Right cardiac atrium (tissue), 5 donors: ENCODE measurements around the gene MSANTD4. TPM values are rescaled to one million over a fixed set of nuclear protein-coding genes. Genes with fewer than 3 reads are reported as not detected.

Experiments
- ATAC-seq, 2 donors: fragments of 200-7000 bp; cut with Tn5 transposase; one replicate each; pipeline versions ENCODE4 v1.8.0 to v1.9.1; 2020; ENCODE audit warnings: moderate library complexity in 2 of 2, mild to moderate bottlenecking in 1 of 2
- DNase-seq, 3 donors: peaks; one replicate each; pipeline ENCODE4 v3.0.0-alpha.2; 2020
- H3K27ac ChIP-seq: one replicate; pipeline ENCODE4 v1.5.1; 2013; ENCODE audit warnings: mild to moderate bottlenecking, low read length, control low read depth, moderate library complexity
- H3K27me3 ChIP-seq: one replicate; pipeline ENCODE4 v1.6.1; 2013; ENCODE audit not compliant: control insufficient read depth, insufficient read depth
- H3K4me1 ChIP-seq: one replicate; pipeline ENCODE4 v1.6.1; 2013; ENCODE audit warnings: low read length; ENCODE audit not compliant: control insufficient read depth, insufficient read depth
- H3K4me3 ChIP-seq: one replicate; pipeline ENCODE4 v1.5.1; 2013; ENCODE audit warnings: low read length, control low read depth
- H3K9me3 ChIP-seq: one replicate; pipeline ENCODE4 v1.6.1; 2013; ENCODE audit warnings: low read length; ENCODE audit not compliant: control insufficient read depth
- WGBS: extraction: QIAGEN DNeasy Blood & Tissue Kit; methylation state at CpG from one replicate; pipeline ENCODE4 v1.1.7; 2013; 5-methylcytosine and 5-hydroxymethylcytosine counted together
- intact Hi-C, 4 donors: fragments of 100-400 bp; cut with DNase I; formaldehyde crosslinking; loops; one replicate each; pipeline versions ENCODE4 v1.11.0 to v1.14.0; 2022 to 2023
- polyA plus RNA-seq: library from polyadenylated mRNA; stranded (reverse); fragments of 200-250 nt; gene quantifications from one replicate; pipeline ENCODE4 v1.2.3, GENCODE V29; 2013
- total RNA-seq, 4 donors: library from RNA; stranded (reverse); fragmentation: NEBNext Ultra II Directional; extraction: Animal tissue kit (Norgen Biotek cat#: 25700); gene quantifications; one replicate each; pipeline ENCODE4 v1.2.1, GENCODE V29; 2021
- donor health status: healthy with polysubstance abuse.
- donor health status: DM: no; HTN: yes; CAD: no.
- donor health status: DM: no; HTN: no; CAD: no.
- donor health status: DM: no; HTN: yes; CAD: no; lungs with severe emphysema.
- donor health status: DM: yes; HTN: yes; CAD: no.

The MSANTD4 gene
- total and polyA plus RNA-seq, 5 donors, result 9.9 to 23.8 (median 18.6) TPM

- intact Hi-C loops, result no loop called here
- no peak for ATAC-seq
- DNase-seq, result no peak
- no peaks in the 10 kb centered on the region for H3K4me1 ChIP-seq
- no peak overlapping the region for H3K27ac ChIP-seq
- no peaks in the 10 kb centered on the region for H3K9me3 ChIP-seq
- no peak overlapping the region for H3K4me3 ChIP-seq
- no peaks in the 10 kb centered on the region for H3K27me3 ChIP-seq
These were observed 21.5 kb upstream of the MSANTD4 start for GRCh38 chr11:106043540-106043939.

- 74% methylated on average over 2 of the region's 2 CpGs for WGBS
- H3K27me3 ChIP-seq, result no peaks in the 10 kb centered on the region
These were observed 10.8 kb upstream of the MSANTD4 start for GRCh38 chr11:106032861-106033260.

DNA sequence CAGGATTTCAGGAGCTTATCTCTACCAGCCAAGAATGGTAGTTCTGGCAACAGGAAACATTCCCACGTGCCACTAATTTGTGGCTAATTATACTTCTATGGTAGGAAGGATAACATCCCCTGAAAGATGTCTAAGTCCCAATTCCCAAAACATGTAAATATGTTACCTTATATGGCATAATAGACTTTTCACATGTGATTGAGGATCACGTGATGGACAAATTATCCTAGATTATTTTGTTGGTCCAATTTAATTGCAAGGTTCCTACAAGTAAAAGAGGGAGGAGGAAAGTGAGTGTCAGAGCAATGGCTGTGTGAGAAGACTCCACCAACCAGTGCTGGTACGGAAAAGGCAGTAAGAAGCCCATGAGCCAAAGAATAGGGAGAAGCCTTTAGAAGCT lies 9.9 kb upstream of the MSANTD4 start:
- Histone ChIP-seq H3K27me3 (no peaks in the 10 kb centered on the region), H3K27ac (no peak overlapping the region), H3K9me3 (no peaks in the 10 kb centered on the region), H3K4me1 (no peaks in the 10 kb centered on the region), H3K4me3 (no peak overlapping the region)
- intact Hi-C loops, result no loop called here
- no peak for DNase-seq
- WGBS, result 71% methylated on average over 3 of the region's 3 CpGs
- ATAC-seq, result no peak

More at GRCh38 chr11:106032861-106033260, 10.8 kb upstream of the MSANTD4 start:
- H3K27ac ChIP-seq, result no peak overlapping the region
- intact Hi-C loops, result no loop called here
- no peak overlapping the region for H3K4me3 ChIP-seq
- DNase-seq, result no peak
- H3K9me3 ChIP-seq, result no peaks in the 10 kb centered on the region
- no peaks in the 10 kb centered on the region for H3K4me1 ChIP-seq
- ATAC-seq, result no peak

DNA sequence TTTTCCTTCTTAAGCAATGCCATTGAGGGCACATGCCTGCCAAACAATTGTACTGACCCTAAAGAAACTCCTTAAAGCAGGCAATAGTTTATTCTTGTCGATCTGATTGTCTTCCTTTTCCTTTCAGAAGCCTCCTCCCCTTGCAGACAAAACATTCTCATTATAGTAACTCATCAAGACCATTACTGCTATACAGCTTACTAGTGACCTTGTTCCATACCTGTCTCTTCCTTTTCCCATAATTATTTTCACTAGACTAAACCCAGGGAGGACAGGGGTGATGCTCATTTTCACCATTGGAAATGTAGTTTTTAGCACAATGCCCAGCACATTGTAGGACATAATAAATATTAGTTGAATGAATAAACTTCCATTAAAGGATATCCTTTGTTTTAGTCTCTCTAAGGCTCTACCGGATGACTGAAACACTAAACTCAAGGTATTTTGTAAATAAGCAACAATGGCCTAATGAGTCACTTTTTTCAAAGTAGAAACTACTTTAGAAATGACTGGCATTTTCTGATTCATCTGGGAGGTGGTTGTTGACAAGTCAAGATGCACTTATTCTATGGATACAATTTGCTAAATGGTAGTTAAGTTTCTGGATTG lies 9.3 kb upstream of the MSANTD4 start:
- Histone ChIP-seq H3K4me3 (no peak overlapping the region), H3K27me3 (no peaks in the 10 kb centered on the region), H3K9me3 (no peaks in the 10 kb centered on the region), H3K4me1 (no peaks in the 10 kb centered on the region), H3K27ac (no peak overlapping the region)
- DNase-seq (no peak), ATAC-seq (no peak)
- WGBS, result 51% methylated on average over 2 of the region's 2 CpGs
- intact Hi-C loops, result no loop called here

DNA sequence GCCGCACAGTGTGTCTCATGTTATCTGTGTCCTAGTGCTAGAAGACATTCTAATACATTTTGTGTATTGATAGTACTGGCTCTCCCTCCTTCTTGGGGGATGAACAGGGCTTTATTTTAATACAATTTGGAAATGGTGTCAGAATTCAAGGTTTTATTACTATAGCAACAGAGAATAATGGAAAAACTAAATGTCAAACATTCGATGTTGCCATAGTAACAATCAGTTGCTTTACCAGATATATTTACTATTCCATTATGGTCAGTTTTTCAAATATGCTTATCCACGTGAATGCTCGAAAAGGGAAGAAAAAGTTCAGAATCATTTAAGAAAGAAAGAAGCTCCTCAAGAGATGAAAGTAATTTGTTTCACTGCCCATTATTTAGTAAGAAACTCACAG lies 8.6 kb upstream of the MSANTD4 start:
- Histone ChIP-seq H3K27me3 (no peaks in the 10 kb centered on the region), H3K27ac (no peak overlapping the region), H3K4me1 (no peaks in the 10 kb centered on the region), H3K4me3 (no peak overlapping the region), H3K9me3 (no peaks in the 10 kb centered on the region)
- DNase-seq (no peak), ATAC-seq (no peak)
- WGBS, result 59% methylated on average over 4 of the region's 4 CpGs
- intact Hi-C loops, result no loop called here

GRCh38 chr11:106022795-106023275 lies 795 bp upstream of the MSANTD4 start:
- H3K27ac ChIP-seq, result peak overlapping the region; percentile 86
- no peaks in the 10 kb centered on the region for H3K27me3 ChIP-seq
- no peaks in the 10 kb centered on the region for H3K9me3 ChIP-seq
- peak overlapping the region; percentile 44 for H3K4me3 ChIP-seq
- DNase-seq (no peak), ATAC-seq (no peak)
- 93% methylated on average over 7 of the region's 7 CpGs for WGBS
- intact Hi-C loops, result loop anchor here in 2 of 4 donors (2.0 to 5.0 kb wide), 2 partner anchors 54 kb away; partner anchors contain the start of genes AASDHPPT (in 2 of the 2) and KBTBD3 (in 2 of the 2)
- H3K4me1 ChIP-seq, result no peaks in the 10 kb centered on the region

GRCh38 chr11:106021181-106021966 lies 666 bp downstream of the MSANTD4 start:
- Histone ChIP-seq H3K9me3 (no peaks in the 10 kb centered on the region), H3K27me3 (no peaks in the 10 kb centered on the region), H3K27ac (peak overlapping the region; percentile 68), H3K4me1 (no peaks in the 10 kb centered on the region), H3K4me3 (peak overlapping the region; percentile 88)
- 15% methylated on average over 18 of the region's 18 CpGs for WGBS
- intact Hi-C loops, result loop anchor here in 1 of 4 donors (5.0 kb wide), 1 partner anchor 56 kb away; the partner anchor contains the start of genes AASDHPPT and KBTBD3
- ATAC-seq (peak in 1 of 2 donors; percentile 4), DNase-seq (no peak)

DNA sequence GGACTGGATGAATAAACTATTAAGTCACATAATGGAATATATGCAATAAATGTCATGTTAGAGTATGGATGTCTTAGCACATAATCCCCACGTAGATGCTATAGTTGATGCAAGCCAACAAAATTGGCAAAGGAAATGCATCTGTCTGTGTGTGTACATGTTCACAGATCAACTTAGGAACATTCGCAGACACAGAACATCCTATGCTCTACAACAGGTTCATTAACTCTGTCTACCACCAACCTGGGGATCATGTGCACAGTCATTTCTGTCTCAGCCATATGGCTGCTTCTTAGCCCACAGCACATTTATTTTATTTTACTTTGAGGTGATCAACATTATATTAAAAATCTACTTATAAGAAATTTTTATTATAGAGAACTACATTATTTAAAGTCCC lies 4.9 kb downstream of the MSANTD4 start:
- ATAC-seq (no peak), DNase-seq (no peak)
- no peak overlapping the region for H3K4me3 ChIP-seq
- peaks cover 3% of the 10 kb centered on the region for H3K4me1 ChIP-seq
- intact Hi-C loops, result no loop called here
- H3K27me3 ChIP-seq, result no peaks in the 10 kb centered on the region
- H3K27ac ChIP-seq, result no peak overlapping the region
- H3K9me3 ChIP-seq, result no peaks in the 10 kb centered on the region
- WGBS, result 84% methylated on average over 2 of the region's 2 CpGs

- peaks cover 3% of the 10 kb centered on the region for H3K4me1 ChIP-seq
- no peak overlapping the region for H3K27ac ChIP-seq
- no peaks in the 10 kb centered on the region for H3K27me3 ChIP-seq
- H3K4me3 ChIP-seq, result no peak overlapping the region
- no peaks in the 10 kb centered on the region for H3K9me3 ChIP-seq
- intact Hi-C loops, result no loop called here
- ATAC-seq (no peak), DNase-seq (no peak)
- 94% methylated on average over 2 of the region's 2 CpGs for WGBS
These were observed 7.0 kb downstream of the MSANTD4 start for GRCh38 chr11:106015066-106015465.

- Histone ChIP-seq H3K27ac (no peak overlapping the region), H3K4me1 (peaks cover 3% of the 10 kb centered on the region), H3K27me3 (no peaks in the 10 kb centered on the region), H3K4me3 (no peak overlapping the region), H3K9me3 (no peaks in the 10 kb centered on the region)
- 85% methylated on average over 2 of the region's 2 CpGs for WGBS
- intact Hi-C loops, result no loop called here
- DNase-seq (no peak), ATAC-seq (no peak)
These were observed 7.4 kb downstream of the MSANTD4 start for GRCh38 chr11:106014620-106015019.

GRCh38 chr11:106014035-106014434 lies 8.0 kb downstream of the MSANTD4 start:
- H3K4me1 ChIP-seq, result peaks cover 3% of the 10 kb centered on the region
- H3K4me3 ChIP-seq, result no peak overlapping the region
- no peaks in the 10 kb centered on the region for H3K9me3 ChIP-seq
- intact Hi-C loops, result no loop called here
- DNase-seq (no peak), ATAC-seq (no peak)
- 99% methylated on average over 2 of the region's 2 CpGs for WGBS
- H3K27ac ChIP-seq, result no peak overlapping the region
- no peaks in the 10 kb centered on the region for H3K27me3 ChIP-seq
